ENCODE data around the gene ACD.

The ACD gene

DNA sequence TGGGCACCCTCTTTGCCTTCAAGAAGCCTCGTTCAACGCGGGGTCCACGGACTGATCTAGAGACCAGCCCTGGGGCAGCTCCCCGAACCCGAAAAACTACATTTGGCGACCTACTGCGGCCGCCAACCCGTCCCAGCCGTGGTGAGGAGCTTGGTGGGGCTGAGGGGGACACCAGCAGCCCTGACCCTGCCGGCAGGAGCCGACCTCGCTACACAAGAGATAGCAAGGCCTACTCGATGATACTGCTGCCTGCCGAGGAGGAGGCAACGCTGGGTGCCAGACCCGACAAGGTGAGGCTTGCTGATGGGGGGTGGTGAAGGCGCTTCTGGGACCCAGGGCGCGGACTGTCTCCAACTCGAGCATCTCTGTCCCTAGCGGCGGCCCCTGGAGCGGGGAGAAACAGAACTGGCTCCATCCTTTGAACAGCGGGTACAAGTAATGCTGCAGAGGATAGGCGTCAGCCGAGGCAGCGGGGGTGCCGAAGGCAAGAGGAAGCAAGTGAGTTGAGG lies 5.6 kb downstream of the ACD start:
- Histone ChIP-seq H3K9ac (ENCODE audit: insufficient read length, low read depth) (no peak overlapping the region), H3K27me3 (ENCODE audit: insufficient read depth, insufficient read length) (peaks cover 11% of the 10 kb centered on the region), H3K9me3 (ENCODE audit: insufficient read depth, low read length) (no peaks in the 10 kb centered on the region), H3K4me1 (ENCODE audit: insufficient read depth, insufficient read length) (peaks cover 14% of the 10 kb centered on the region), H3K36me3 (ENCODE audit: insufficient read depth, insufficient read length, low read length) (peaks cover 46% of the 10 kb centered on the region), H3K4me3 (ENCODE audit: insufficient read length, low read depth) (no peak overlapping the region)
- TF ChIP-seq YY1 (IDR thresholded peaks at IDR 0.05; ENCODE audit: insufficient read depth, insufficient read length) (no peak), ZNF274 (IDR thresholded peaks at IDR 0.05; ENCODE audit: low read depth, low read length) (no peak), SUZ12 (IDR thresholded peaks at IDR 0.05; ENCODE audit: extremely low read depth, insufficient read depth, insufficient read length) (no peak)
- no peak for DNase-seq (ENCODE audit: low read depth, low spot score)

DNA sequence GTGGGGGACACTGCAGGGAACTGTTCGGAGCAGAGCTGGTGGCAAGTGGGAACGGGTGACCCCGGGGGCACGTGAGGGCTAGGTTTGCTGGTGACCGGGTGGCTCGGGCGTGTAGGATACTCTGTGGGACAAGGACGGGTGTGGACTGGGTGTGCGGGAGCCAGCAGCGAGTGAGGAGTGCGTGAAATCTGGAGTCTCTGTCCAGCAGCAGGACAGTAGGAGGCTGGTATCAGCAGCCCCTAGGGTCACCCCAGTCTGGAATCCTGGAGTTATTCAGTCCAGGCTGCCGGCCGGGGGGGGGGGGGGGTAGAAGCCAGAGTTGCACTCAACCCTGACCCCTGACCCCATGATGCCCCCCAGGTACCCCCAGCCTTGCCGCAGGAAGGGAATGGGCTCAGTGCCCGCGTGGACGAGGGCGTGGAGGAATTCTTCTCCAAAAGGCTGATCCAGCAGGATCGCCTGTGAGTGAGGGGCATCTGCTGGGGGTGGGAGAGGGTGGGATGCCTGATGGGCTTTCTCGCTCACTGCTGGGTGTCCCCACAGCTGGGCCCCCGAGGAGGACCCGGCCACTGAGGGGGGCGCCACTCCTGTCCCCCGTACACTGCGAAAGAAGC lies 6.2 kb downstream of the ACD start:
- H3K36me3 ChIP-seq (ENCODE audit: insufficient read depth, insufficient read length, low read length): peaks cover 45% of the 10 kb centered on the region
- H3K9ac ChIP-seq (ENCODE audit: insufficient read length, low read depth): peak overlapping the region; percentile 84
- peaks cover 14% of the 10 kb centered on the region for H3K4me1 ChIP-seq (ENCODE audit: insufficient read depth, insufficient read length)
- no peaks in the 10 kb centered on the region for H3K9me3 ChIP-seq (ENCODE audit: insufficient read depth, low read length)
- H3K4me3 ChIP-seq (ENCODE audit: insufficient read length, low read depth): peak overlapping the region; percentile 76
- peaks cover 8% of the 10 kb centered on the region for H3K27me3 ChIP-seq (ENCODE audit: insufficient read depth, insufficient read length)
- no peak for DNase-seq (ENCODE audit: low read depth, low spot score)
- TF ChIP-seq SUZ12 (IDR thresholded peaks at IDR 0.05; ENCODE audit: extremely low read depth, insufficient read depth, insufficient read length) (no peak), YY1 (IDR thresholded peaks at IDR 0.05; ENCODE audit: insufficient read depth, insufficient read length) (no peak), ZNF274 (IDR thresholded peaks at IDR 0.05; ENCODE audit: low read depth, low read length) (no peak)

DNA sequence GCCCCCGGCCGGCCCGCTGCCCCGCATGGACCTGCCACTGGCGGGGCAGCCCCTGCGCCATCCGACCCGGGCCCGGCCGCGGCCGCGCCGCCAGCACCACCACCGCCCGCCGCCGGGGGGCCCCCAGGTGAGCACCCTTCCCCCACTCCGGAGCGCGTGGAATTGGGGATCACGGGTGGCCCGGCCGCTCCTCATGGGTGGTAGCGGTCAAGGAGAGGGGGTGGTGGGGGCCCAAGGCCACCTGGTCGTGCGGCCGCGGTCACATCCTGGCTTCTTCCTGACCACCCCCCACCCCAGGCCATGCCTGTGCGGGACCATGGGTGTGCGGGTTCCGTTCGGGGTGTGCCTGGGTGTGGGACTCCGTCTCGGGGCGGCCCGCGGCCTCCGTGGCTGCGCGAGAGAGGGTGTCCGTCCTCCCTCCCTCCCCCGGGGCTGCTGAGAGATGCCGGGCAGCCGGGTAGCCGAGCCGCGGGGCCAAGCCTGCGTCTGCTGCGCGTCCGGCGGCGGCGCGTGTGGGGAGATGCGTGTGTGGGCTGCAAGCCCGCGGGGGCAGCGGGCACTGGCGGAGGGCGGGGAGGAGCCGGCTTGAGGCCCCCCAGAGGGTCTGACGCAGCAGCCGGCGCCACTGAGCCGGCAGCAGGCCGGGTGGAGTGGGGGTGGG lies 6.8 kb downstream of the ACD start:
- Histone ChIP-seq H3K36me3 (ENCODE audit: insufficient read depth, insufficient read length, low read length) (peaks cover 41% of the 10 kb centered on the region), H3K9ac (ENCODE audit: insufficient read length, low read depth) (peak overlapping the region; percentile 84), H3K4me1 (ENCODE audit: insufficient read depth, insufficient read length) (peaks cover 14% of the 10 kb centered on the region), H3K4me3 (ENCODE audit: insufficient read length, low read depth) (peak overlapping the region; percentile 76), H3K27me3 (ENCODE audit: insufficient read depth, insufficient read length) (peaks cover 8% of the 10 kb centered on the region), H3K9me3 (ENCODE audit: insufficient read depth, low read length) (no peaks in the 10 kb centered on the region)
- no peak for TF ChIP-seq SUZ12 (IDR thresholded peaks at IDR 0.05; ENCODE audit: extremely low read depth, insufficient read depth, insufficient read length)
- TF ChIP-seq ZNF274 (IDR thresholded peaks at IDR 0.05; ENCODE audit: low read depth, low read length): no peak
- no peak for TF ChIP-seq YY1 (IDR thresholded peaks at IDR 0.05; ENCODE audit: insufficient read depth, insufficient read length)
- DNase-seq (ENCODE audit: low read depth, low spot score): no peak

DNA sequence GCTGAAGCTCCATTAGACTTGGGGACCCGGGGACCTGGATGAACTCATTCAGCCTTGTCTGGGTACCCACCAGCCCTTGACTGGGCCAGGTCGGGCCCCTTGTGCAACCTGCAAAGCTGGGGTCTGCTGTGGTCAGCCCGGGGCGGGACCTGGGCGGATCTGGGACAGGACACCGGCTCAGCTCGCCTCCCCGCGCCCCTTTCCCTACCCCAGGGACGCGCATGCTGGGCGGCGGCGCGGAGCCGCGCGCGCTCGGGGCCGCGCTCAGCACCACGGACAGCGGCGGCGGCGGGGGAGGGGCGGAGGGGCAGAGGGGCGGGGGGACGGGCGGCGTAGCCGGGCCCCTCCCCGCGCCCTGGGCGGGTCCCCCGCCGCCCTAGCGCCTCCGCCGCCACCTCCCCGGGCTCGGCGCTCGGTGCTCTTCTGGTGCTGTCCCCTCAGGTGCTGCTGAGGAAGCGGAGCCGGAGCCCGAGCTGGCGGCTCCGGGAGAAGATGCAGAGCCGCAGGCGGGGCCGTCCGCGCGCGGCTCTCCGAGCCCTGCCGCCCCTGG lies 7.4 kb downstream of the ACD start:
- Histone ChIP-seq H3K4me1 (ENCODE audit: insufficient read depth, insufficient read length) (peaks cover 14% of the 10 kb centered on the region), H3K9ac (ENCODE audit: insufficient read length, low read depth) (no peak overlapping the region), H3K27me3 (ENCODE audit: insufficient read depth, insufficient read length) (peaks cover 8% of the 10 kb centered on the region), H3K36me3 (ENCODE audit: insufficient read depth, insufficient read length, low read length) (peaks cover 35% of the 10 kb centered on the region), H3K4me3 (ENCODE audit: insufficient read length, low read depth) (peak overlapping the region; percentile 76), H3K9me3 (ENCODE audit: insufficient read depth, low read length) (no peaks in the 10 kb centered on the region)
- TF ChIP-seq YY1 (IDR thresholded peaks at IDR 0.05; ENCODE audit: insufficient read depth, insufficient read length) (no peak), SUZ12 (IDR thresholded peaks at IDR 0.05; ENCODE audit: extremely low read depth, insufficient read depth, insufficient read length) (no peak), ZNF274 (IDR thresholded peaks at IDR 0.05; ENCODE audit: low read depth, low read length) (no peak)
- no peak for DNase-seq (ENCODE audit: low read depth, low spot score)

DNA sequence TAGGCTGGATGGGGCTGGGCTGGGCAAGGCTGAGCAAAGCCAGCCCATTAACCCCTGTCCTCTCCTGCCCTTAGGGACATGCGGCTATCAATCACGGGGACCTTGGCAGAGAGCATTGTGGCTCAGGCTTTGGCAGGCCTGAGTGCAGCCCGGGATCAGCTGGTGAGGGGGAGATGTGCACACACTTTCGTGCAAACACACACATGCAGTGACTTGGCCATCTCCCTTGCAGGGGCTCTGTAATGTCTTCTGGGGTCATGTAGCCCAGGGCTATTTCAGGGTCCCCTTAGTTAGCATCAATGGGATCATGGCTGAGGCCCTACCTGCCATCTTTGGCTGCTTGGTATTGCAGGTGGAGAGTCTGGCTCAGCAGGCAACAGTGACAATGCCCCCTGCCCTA lies 8.2 kb downstream of the ACD start:
- TF ChIP-seq SUZ12 (IDR thresholded peaks at IDR 0.05; ENCODE audit: extremely low read depth, insufficient read depth, insufficient read length) (no peak), ZNF274 (IDR thresholded peaks at IDR 0.05; ENCODE audit: low read depth, low read length) (no peak), YY1 (IDR thresholded peaks at IDR 0.05; ENCODE audit: insufficient read depth, insufficient read length) (no peak)
- Histone ChIP-seq H3K4me1 (ENCODE audit: insufficient read depth, insufficient read length) (peaks cover 14% of the 10 kb centered on the region), H3K4me3 (ENCODE audit: insufficient read length, low read depth) (no peak overlapping the region), H3K27me3 (ENCODE audit: insufficient read depth, insufficient read length) (peaks cover 8% of the 10 kb centered on the region), H3K36me3 (ENCODE audit: insufficient read depth, insufficient read length, low read length) (peaks cover 27% of the 10 kb centered on the region), H3K9me3 (ENCODE audit: insufficient read depth, low read length) (no peaks in the 10 kb centered on the region), H3K9ac (ENCODE audit: insufficient read length, low read depth) (no peak overlapping the region)
- no peak for DNase-seq (ENCODE audit: low read depth, low spot score)

DNA sequence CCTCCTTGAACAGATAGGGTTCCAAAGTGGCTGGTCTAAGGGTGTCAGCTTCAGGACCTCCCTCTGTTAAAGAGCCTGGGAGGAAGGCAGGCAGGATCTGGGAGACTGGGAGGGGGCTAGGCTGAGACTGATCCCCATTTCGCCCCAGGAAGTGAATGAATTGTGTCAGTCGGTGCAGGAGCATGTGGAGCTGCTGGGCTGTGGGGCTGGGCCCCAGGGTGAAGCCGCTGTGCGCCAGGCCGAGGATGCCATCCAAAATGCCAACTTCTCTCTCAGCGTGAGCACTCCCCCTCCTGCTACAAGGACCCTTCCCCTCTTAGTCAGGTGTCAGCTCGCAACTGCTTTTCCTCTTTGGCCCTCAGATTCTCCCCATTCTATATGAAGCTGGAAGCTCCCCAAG lies 9.0 kb downstream of the ACD start:
- no peaks in the 10 kb centered on the region for H3K9me3 ChIP-seq (ENCODE audit: insufficient read depth, low read length)
- TF ChIP-seq ZNF274 (IDR thresholded peaks at IDR 0.05; ENCODE audit: low read depth, low read length) (no peak), YY1 (IDR thresholded peaks at IDR 0.05; ENCODE audit: insufficient read depth, insufficient read length) (no peak), SUZ12 (IDR thresholded peaks at IDR 0.05; ENCODE audit: extremely low read depth, insufficient read depth, insufficient read length) (no peak)
- DNase-seq (ENCODE audit: low read depth, low spot score): no peak
- H3K27me3 ChIP-seq (ENCODE audit: insufficient read depth, insufficient read length): peaks cover 11% of the 10 kb centered on the region
- H3K36me3 ChIP-seq (ENCODE audit: insufficient read depth, insufficient read length, low read length): peaks cover 19% of the 10 kb centered on the region
- H3K4me1 ChIP-seq (ENCODE audit: insufficient read depth, insufficient read length): peaks cover 17% of the 10 kb centered on the region
- no peak overlapping the region for H3K4me3 ChIP-seq (ENCODE audit: insufficient read length, low read depth)
- H3K9ac ChIP-seq (ENCODE audit: insufficient read length, low read depth): no peak overlapping the region

DNA sequence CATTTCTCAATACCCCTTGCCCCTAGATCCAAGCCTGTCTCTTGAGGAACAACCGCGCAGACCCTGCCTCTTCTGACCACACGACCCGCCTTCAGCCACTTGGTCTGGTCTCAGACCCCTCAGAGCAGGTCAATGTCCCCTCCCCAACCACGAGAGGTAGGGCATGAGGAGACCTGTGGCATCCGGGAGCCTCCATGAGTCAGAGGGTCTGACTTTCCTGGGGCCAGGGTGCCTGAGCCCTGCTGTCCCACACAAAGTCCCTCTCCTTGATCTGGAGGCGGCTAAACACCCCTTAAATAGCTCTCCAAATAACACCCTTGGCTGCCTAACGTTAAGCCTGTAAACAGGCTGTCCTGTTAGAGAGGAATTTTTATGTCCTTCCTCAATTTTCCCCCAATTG lies 10.0 kb downstream of the ACD start:
- Histone ChIP-seq H3K27me3 (ENCODE audit: insufficient read depth, insufficient read length) (peaks cover 21% of the 10 kb centered on the region), H3K9ac (ENCODE audit: insufficient read length, low read depth) (no peak overlapping the region), H3K36me3 (ENCODE audit: insufficient read depth, insufficient read length, low read length) (peaks cover 12% of the 10 kb centered on the region), H3K9me3 (ENCODE audit: insufficient read depth, low read length) (no peaks in the 10 kb centered on the region), H3K4me3 (ENCODE audit: insufficient read length, low read depth) (no peak overlapping the region), H3K4me1 (ENCODE audit: insufficient read depth, insufficient read length) (peaks cover 22% of the 10 kb centered on the region)
- no peak for DNase-seq (ENCODE audit: low read depth, low spot score)
- TF ChIP-seq YY1 (IDR thresholded peaks at IDR 0.05; ENCODE audit: insufficient read depth, insufficient read length) (no peak), SUZ12 (IDR thresholded peaks at IDR 0.05; ENCODE audit: extremely low read depth, insufficient read depth, insufficient read length) (no peak), ZNF274 (IDR thresholded peaks at IDR 0.05; ENCODE audit: low read depth, low read length) (no peak)

Measured in NT2/D1 (cell line).